CD4-positive, alpha-beta T cell treated with Interleukin-17A for 1 hour (primary cell): ENCODE data around the gene MAPK4.
"Not testable (repeated sequence)": the region's sequence is repeated elsewhere in the genome, so short reads cannot be mapped to it uniquely, and the experiment has no call there.

Experiments used
- DNase-seq: peaks from one replicate; pipeline ENCODE4 v3.0.0-alpha.2; 2020

Gene MAPK4

DNA sequence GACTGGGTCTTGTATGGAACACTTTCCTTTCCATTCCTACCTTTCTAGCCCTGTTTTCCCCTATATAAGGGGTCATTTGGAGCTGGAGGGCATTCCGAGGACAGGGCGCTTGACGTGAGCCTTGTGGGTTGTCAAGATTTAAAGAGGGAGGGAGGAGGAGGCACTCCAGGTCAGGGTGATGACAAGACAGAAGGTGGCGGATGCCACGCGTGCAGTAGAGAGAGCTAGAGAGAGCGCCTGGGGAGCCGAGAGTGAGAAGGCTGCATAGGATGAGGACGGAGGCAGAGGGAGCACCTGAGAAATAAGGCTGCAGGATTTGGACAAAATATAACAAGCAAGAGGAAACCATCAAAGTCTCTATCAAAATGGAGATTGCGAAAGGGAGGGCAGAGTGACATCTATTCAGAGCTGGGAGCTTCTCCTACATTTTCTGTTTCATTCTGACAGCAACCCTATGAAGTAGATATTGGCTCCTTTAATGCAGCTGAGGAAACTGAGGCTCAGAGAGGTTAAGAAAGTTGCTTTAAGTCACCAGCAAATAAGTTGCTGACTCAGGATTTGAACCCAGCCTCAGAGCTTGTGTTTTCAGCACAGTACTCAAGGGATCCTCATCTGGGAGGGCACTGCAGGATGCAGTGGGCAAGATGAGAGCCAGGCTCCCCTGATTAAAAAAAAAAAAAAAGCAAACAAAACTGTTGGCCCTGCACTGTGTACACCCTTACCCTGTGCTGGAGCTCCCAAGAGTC is 135.7 kb downstream of the MAPK4 start:
- no peak for DNase-seq

DNA sequence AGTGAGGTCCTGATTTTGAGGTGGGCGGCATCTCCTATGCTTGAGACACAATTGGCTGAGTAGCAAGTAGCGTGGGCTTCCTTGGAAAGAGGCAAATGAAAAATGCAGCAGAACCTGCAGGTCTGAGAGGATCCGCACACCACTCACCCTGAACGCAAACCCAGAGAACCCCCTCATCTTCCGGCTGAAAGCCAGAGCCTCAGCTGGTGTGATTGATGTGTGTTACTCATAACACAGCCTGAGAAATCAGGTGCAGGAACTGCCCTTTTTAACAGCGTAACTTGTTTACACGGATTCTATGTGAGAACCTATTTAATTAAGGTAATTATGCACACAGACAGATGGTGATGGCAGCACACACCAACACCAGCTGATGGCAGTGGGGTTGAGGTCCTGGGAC is 136.5 kb downstream of the MAPK4 start:
- DNase-seq = no peak

DNA sequence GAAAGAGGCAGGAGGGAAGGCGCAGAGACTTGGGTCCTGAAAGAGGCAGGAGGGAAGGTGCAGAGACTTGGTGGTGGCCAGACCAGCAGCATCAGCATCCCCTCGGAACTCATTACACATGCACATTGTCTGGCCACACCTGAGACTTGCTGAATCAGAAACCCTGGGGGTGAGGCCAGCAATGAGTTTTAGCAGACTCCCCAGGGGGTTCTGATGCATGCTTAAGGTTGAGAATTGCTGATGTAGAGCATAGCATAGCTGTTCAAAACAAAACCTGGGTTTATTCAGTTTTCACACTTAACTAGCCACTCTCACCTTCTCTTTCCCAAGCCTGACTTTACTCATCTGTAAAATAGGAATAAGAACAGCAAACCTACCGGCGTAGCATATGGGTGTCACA is 137.0 kb downstream of the MAPK4 start:
- DNase-seq = no peak

DNA sequence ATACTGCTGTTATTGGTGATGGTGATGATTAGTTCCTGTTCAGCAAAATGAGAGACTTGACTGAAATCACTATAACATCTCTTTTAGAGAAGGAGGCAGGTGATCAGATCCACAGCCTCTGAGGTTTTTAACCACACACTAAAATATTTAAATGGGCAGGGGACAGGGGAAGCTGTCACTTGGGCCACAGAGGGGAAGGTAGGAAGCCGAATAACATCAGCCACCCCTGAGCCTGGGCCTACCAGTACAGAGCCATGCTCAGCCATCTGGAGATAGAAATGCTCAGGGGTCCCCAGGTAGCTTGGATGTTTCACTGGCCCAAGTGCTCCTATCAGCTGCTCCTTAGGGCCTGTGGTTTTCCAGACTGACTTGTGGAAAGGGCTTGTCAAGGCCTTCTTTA is 137.6 kb downstream of the MAPK4 start:
- no peak for DNase-seq

DNA sequence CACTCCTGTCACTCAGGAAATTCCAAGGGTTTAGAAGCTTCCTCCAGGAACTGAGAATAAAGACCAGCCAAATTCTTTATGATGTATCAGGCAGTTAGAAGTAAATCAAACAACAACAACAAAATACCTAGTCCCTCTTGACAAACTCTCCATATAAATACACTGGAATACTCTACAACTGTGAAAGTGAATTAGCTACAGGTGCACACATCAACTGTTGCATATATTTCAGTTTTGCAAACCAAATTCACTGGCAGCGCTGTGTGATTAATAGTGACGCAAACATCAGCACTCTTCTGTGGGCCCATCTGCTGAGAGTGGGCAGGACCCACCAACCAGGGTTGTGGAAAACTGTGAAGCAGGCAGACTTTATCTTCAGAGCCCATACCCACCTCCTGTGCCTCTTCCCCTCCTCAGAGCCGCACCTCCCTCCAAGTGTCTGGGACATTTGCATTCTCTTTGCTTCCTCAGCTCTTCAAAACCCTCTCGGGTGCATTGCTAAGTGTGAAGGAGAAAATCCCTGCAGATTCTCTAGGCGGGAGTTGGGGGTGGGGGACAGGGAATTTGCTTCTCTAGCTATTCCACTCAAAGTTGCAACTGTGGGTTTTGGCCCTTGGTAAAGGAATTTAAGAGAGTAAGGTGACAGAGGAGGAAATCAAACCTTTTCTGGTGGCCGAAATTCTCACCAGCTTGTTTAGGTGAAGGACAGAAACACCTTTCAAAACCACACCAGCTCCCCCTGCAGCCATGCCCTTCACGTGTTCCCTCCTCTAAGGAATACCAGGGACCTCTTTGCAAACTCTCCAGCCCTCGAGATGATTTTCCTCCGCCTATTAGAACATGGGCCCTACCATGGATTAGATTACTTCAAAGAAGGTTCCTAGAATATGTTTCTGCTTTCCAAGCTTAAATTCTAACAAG is 140.6 kb downstream of the MAPK4 start:
- no peak for DNase-seq

DNA sequence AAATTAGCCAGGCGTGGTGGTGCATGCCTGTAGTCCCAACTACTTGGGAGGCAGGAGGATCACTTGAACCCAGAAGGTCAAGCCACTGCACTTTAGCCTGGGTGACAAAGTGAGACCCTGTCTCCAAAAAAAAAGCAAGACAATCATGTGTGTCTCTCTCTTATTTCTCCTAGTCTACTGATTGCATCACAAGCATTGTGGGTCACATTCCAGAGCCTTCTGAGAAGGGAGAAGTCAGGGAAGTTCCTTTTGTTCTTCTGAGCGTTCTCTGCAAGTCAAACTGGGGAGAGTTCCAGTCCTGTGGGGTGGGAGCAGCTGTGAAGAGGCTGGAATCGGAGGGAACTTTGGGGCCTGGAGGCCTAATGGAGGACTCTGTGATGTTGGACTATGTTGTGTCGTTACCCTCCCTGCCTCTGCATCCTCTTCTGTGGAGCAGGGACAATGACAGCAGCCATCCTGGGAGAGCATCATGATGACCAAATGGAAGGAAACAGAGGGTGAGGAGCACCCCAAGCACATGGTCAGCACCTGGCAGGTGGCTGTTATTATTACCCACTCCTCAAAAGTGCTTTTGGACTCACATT is 144.6 kb downstream of the MAPK4 start:
- no peak for DNase-seq

DNA sequence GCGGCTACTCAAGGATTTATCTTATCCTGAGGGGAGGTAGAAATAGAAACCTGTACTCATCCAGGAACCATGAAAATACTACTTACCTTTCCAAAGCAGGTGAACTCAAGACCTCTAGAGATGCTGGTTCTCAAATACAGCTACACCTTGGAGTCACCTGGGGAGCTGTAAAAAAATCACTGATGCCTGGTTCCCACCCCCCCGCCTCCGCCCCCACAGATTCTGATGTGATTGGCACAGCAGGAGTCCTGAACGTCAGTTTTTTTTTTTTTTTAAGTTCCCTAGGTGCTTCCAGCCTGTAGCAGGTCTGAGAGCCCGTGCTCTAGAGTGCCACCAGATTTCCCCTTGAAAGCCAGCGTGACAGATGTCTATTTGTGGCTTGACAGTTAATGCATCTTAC is 146.3 kb downstream of the MAPK4 start:
- no peak for DNase-seq

DNA sequence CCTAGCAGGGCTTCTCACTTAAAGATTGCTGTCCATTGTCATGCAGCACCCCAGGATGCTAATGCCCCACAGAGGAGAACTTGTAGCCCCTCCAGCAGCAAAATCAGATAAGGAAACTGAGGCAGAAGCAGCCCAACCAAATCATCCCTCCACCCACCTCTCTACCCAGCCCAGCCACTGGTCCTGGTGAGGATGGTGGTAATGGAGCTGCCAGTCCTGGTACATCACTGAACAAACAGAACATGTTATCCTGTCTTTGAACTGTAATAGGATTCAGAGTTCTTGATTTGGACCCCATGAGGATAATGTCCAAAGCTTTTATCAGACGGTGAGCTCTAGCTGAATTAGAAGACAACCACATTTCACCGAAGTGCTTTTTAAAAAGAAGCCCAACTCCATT is 146.8 kb downstream of the MAPK4 start:
- no peak for DNase-seq

DNA sequence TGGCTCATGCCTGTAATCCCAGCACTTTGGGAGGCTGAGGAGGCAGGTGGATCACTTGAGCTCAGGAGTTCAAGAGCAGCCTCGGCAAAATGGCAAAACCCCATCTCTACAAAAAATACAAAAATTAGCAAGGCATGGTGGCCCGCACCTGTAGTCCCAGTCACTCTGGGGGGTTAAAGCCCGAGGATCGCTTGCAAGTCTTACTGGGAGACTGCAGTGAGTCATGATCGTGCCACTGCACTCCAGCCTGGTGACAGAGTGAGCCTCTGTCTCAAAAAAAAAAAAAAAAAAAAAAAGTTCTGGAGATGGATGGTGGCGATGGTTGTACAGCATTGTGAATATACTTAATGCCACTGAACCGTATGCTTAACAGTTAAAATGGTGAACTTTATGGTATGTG is 147.4 kb downstream of the MAPK4 start:
- DNase-seq = not testable (repeated sequence)

DNA sequence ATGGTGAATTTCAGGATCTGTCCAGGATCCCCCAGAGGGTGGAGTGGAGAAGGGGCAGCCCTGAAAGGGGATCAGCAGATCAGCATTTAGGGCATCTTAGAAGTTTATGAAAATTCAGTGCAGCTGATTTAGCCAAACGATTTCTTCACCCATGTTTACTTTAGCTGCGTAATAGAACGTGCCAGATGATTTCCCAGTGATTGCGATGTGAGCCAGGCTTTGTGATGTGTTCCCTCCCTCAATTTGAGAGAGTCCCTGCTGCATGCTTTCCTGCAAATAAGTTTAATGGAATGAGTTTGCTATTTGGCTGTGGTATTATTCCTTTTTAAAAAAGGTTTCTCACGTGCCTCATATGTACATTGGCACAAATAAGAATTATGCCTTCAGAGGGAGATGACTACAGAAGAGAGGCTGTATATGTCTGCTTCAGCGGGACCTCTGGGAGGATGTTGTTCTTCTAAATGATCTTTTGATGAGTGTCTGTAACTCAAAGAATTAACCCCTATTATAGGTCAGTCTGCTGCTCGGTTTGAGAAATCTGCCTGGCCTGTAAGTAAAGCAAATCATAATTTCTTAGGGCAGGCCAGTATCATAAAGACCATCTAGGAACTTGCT is 148.1 kb downstream of the MAPK4 start:
- no peak for DNase-seq

DNA sequence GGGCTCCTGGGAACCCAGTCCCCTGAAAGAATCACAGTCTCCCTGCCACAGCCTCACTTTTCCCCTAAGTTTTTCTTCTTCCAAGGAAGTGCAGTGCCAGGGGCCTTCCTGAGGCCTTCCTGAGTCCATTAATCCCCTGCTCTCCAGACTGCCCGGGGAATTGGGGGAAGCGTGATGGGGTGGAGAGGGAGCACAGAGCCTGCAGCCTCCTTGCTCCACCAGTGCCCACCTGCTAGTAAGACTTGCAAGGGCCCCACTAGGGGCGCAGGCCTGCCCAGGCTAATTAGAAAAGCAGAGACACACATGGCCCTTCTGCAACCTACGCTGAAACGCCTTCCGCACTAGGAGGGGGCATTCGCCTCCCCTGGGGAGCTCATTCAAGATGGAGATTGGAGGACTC is 149.3 kb downstream of the MAPK4 start:
- no peak for DNase-seq

DNA sequence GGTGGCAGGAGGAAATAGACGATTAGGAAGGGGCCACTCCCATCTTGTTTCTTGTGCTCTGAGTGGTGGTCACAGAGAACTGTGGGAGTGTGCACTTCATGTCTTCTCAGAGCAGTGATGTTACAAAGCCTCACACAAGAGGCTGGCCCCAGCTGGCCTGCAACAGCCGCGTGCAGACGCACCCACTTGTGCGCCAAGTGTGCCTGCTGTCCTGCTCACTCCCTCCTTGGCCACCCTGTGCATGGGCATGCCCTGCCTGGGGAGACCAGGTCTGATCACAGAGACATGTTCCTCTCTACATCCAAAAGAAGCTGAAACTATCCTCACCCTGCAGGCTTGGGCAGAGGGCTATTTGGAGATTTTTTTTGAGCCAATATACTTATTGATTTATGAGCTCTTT is 151.5 kb downstream of the MAPK4 start:
- DNase-seq = no peak

DNA sequence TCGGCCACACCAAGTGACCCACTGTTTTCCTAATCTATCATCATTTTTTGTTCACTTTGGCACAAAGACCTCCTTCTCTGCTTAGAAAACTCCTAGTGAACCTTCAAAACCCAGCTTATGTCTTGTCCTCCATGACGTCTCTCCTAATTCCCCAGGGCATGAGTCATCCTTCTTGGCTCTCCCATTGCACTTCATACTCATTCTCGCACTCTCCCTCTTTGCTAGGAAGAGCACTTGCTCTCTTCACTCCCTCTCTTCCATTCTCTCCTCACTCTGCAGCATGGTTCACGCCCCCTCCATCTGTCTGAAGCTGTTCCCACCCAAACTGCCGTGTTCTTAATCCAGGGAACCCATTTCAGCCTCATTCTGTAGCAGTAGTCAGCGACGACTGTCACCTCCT is 156.0 kb downstream of the MAPK4 start:
- DNase-seq = no peak

DNA sequence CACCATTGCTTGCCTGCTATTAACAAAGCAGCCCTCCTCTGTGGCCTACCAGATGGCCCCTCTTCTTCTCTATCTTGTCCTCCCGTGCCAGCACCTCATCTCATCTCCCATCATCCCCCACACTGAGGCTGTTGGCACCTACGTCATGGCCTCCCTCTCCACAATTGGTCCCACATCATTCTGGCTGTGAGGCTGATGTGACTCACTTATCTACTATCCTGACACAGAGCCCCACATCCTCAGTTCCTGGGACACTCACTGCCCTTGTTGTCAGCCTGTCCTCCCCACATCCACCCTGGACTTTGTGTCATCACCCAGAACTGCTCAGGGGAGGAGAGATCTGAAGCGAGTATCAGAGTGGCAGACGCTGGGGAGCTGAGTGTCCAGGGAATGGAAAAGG is 157.0 kb downstream of the MAPK4 start:
- no peak for DNase-seq

DNA sequence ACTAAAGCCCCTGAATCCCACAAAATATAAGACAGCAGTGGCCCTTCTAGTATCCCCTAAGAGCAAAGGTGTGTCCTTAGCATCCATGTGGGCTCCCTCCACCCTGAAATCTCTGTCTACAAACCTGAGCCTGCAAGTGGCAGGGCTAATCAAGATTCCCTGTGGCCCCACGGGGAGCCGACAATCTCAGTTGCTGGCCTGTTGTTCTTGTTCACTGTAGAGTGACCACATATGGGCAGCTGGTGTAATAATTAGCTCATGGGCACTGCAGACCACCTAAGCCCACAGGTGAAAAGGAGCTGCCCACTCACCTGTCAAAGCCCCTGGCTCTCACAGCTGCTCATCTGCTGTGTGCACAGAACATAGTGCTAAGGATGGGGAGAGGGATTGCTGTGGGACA is 157.7 kb downstream of the MAPK4 start:
- no peak for DNase-seq

DNA sequence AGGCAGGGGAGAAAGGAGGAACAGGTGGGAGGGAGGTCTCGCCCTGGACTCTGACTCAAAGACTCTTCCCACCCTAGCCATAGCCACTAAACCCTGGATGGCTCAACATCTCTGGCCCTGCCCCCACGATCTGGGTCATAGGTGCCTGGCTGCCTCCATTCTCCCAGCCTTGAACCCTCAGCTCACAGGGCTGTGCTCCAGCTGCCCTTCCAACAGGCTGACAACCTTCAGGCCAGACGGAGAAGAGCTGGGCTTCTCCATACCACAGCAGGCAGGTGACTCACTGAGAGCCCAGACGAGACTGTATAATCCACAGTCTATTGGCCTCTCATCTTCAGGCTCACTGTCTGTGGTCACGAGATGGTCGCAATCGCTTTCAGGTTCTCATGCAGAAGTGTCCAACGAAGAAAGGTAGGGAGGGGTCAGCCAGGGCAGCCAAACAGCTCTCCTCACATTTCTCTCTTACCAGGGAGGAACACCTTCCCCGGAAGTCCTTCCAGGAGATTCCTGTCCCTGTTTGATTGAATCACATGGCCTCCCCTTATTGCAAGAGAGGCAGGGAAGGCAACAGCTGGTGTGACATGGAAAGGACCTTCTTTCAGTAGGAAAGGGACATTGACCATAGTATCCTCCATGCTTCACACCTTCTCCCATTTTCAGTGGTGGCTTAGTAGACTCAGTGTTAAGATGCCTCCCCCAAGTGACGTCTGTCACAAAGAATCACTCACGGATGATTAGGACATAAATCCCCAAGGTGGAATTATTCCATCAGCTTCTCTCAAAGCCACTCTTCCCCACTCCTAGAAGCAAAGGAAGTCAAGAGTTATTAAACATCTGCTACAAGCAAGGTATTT is 159.8 kb downstream of the MAPK4 start:
- no peak for DNase-seq

DNA sequence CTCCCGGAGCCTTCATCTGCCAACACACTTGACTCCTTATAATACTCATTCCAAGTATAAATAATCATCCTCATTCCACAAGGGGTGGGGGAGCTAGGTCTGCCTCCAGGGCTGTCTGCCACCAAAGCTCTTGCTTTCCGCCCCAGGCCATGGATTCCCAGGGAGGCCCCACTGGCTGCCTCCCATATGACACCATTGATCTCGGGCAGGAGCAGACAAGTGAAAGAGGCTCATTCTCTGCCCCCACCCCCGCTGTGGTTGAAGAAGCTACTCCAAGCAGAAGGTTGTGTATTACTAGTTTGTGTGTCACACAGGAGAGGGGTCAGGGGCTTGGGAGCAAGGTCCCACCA is 160.4 kb downstream of the MAPK4 start:
- DNase-seq = no peak

DNA sequence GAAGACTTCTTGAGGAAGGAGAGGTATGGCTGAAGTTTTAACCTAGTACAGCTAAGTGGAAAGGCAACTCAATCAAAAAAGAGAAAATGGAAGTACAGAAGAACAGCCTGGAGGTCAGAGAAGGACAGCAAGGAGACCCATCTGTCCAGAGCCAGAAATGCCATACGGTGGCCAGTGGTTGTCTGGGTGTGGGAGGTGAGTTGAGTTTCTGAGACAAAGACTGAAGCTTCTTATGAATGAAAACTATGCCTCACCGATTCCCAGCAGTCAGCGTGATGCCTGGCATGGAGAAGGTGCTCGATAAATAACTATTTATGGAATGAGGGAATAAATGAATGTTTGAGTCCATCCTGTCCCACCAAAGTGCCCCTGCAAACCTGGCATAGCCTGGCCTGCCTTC is 161.1 kb downstream of the MAPK4 start:
- DNase-seq = no peak

DNA sequence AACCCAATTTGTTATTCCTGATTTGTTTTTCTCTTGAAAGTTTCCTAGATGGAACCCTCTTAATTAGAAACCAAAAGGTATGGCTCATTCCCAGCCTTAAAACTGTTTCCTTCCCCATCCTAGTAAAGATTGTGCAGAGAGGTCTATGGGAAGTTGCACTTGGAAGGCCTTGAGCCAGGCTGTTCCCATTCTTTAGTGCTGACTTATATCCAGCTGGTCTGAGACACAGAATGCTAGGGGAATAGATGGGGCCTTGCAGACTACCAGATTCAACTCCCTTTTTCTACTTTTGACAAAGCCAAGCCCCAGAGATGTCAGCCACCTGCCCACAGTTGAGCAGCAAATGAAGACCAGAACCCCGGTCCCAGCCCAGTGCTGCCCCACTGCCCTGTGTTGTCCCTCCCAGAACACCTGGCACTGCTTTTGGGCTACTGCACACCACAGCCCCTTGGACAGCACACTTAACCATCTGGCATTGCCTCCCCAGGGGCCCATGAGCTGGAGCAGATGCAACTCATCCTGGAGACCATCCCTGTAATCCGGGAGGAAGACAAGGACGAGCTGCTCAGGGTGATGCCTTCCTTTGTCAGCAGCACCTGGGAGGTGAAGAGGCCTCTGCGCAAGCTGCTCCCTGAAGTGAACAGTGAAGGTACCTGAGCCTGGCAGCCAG is 161.7 kb downstream of the MAPK4 start:
- DNase-seq = no peak

DNA sequence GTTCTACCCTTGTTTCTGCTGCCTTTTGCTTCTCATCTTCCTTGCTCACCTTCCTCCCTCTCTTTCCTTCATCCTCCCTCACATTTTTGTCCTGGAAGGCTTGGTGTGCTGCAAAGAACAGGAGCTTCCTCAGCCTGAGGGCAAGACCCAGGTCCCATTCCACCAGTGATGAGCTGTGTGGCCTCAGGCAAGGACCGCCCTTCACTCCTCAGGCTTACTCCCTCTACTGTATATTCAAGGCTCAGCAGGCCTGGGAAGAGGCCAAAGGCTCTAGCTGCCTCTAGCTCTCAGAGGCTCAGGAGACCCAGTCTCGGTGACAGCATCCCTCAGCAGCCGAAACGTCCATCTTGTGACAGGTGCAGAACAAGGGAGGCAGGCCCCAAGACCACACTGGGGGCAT is 162.4 kb downstream of the MAPK4 start:
- no peak for DNase-seq

DNA sequence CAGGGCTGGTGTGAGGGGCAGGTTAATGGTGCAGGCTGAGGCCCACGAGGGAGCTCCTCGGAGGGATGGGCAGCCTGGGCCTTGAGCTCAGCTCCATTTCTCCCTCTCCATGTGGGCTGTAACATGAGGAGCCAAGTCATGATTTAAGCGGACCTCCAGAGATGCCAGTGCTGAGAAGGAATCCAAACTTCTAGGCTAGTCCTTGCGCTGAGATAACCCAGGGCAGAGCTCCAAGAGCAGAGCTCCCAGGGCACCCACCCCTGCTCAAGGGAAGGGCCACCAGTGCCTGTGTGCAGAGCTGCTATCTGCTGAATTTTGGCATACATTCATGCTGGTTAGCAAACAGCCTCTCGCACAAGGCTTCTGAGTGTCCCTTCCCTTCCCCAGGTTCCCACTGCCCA is 164.9 kb downstream of the MAPK4 start:
- no peak for DNase-seq

DNA sequence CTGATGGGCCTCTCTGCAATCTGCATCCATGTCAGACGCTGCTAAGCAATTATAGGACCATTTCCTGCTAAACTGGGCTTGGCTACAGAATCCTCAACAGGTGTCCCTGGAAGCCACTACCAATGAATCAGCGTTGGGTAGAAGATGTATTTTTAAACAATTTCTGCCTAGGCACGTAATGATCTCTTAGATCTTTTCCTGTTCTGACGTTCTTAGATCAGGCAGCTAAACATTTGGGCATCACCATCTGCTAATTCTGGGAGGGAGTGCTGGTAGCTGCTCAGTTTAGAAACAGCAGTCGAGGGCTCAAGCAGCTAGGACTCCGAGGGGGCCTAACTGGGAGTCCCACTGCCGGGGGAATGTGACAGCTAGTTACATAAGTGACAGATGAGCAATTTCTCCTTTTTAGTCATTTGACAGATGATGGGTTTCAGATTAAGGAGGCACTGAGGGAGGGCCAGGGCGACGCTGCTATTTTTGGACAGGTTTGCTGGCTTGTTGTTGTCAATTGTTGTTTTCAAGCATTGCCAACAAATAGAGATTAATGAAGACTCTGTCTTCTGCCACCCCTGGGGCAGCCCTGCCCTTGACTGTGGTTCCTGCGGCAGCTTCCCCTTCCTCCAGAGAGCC is 167.2 kb downstream of the MAPK4 start:
- no peak for DNase-seq
